T-helper 1 cell treated with Interleukin-12 subunit alpha and Interleukin-12 subunit beta and Interleukin-4 antibody, amounts not matched to agents 30 ng/mL and 1 ng/mL, for 36 hours (primary cell): ENCODE measurements around the gene SPINK8. TPM values are rescaled to one million over a fixed set of nuclear protein-coding genes. Genes with fewer than 3 reads are reported as not detected.
"Not testable (repeated sequence)": the region's sequence is repeated elsewhere in the genome, so short reads cannot be mapped to it uniquely, and the experiment has no call there.

Experiments used
- intact Hi-C: fragments of 100-400 bp; cut with micrococcal nuclease; formaldehyde crosslinking; loops from one replicate; pipeline ENCODE4 v1.15.1; 2024
- total RNA-seq: library from RNA; stranded (reverse); gene quantifications from 2 replicates; pipeline ENCODE4 v1.2.3, GENCODE V29; 2022

SPINK8 gene
- not detected in 2 replicates for total RNA-seq

DNA sequence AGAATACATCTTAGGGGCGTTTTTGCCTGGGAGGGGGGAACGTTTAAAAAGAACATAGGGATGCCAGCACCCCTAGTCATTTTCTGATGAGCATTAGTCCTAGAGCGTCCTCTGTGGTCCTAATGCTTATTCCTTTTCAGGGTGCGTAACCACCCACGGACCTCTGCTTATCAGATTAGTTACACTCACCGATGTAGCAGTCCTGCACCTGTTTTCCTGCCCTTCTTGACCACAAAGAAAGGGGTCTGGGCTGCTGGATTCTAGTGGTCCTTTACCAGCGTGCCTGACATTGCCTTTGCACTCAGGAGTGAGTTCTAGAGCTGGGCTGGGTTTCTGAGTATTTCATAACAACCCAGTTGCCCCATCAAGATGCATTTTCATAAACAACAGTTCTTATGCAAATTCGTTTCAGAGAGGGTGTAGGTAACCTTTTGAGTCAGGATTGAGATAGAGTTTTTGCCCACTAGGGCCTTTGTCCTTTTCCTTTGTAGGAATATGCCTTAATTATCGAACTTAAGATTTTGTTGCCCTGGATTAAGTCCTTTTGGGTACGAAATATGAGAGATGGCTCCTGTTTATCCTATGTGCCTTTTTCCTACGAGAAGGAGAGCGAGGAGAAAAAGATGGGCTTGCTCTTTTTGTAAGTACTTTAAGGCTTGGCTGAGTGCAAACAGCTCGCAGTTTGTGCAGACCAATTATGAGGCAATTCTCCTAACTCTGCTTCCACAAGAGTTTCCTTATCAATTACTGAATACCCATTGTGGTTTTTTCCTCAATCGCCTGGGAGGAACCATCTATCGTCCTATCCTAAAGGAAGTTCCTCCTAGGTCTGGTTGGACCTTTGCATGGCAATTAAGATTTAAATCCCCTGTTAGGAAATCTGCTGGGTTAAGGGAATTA lies at the start of gene SPINK8:
Gene SPINK8 (minus strand): TSS at position 316 of the 900 bp plus-strand sequence. CDS start 5,320 bp downstream, outside the sequence.
- intact Hi-C loops: not testable (repeated sequence)

- intact Hi-C loops: no loop called here
Measured at GRCh38 chr3:48372862-48373435, 39.5 kb upstream of the SPINK8 start.

GRCh38 chr3:48372377-48372770 lies 38.9 kb upstream of the SPINK8 start:
- intact Hi-C loops: no loop called here

DNA sequence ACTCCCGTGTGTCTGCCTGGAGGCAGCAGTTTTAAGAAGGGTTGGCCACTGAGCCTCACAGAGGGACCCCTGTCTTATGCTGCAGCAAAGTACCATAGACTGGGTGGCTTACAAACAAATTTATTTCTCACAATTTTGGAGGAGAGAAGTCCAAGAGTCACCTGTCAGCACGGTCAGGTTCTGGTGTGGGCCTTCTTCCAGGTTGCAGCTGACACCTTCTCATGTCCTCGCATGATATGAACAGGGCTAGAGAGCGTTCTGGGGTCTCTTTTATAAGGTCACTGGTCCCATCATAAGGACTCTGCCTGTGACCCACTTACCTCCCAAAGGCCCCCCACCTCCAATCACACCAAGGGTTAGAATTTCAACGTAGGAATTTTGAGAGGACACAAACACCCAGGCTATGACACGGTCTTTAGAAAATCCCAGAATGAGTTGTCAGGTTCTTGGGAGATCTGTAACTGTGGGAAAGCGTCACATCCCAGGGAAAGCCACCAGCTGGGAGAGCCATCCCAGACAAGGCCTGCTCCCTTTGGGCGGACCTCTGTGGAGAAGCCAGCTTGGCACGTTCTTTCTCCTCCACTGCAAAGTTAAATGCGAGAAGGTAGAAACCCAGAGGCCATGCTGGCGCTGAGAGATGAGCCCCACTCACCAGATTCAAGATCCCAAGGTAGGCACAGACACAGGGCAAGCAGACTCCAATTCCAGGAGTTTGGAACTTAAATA lies 38.4 kb upstream of the SPINK8 start, which contains the start of gene FBXW12:
Gene FBXW12 (plus strand): TSS at position 569 of the 726 bp plus-strand sequence. CDS start 549 bp downstream, outside the sequence.
- intact Hi-C loops: no loop called here

- intact Hi-C loops: no loop called here
Measured at GRCh38 chr3:48370333-48370713, 36.9 kb upstream of the SPINK8 start.

DNA sequence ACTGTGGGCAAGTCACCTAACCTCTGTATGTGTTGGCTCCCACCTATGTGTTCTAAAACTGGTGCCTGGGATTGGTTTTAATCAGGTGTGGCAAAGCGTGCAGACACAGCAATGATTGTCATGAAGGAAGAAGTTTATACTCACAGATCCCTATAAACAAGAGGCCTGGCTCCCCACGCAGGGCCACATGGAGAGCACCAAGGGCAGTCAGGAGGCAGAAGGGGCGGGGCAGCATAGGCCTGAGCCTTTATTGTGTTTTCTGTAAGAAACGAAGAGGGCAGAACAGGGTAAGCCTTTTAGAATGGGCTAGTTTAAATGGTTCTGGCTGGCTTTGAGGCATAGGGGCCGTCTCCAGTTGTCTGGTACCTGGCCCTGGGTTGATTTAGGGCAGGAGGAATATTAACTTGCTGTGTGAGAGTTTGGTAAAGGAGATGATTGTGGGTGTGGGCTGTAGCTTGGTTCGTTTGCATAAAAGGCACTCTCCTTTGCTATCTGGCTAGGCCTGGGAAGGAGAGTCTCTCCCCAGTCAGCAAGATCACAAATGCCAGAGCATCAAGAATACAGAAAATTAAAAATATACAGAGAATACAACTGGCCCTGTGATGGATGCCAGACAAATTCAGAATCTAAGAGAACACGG lies 36.4 kb upstream of the SPINK8 start:
- intact Hi-C loops: no loop called here

GRCh38 chr3:48367201-48367600 lies 33.7 kb upstream of the SPINK8 start:
- intact Hi-C loops: no loop called here

DNA sequence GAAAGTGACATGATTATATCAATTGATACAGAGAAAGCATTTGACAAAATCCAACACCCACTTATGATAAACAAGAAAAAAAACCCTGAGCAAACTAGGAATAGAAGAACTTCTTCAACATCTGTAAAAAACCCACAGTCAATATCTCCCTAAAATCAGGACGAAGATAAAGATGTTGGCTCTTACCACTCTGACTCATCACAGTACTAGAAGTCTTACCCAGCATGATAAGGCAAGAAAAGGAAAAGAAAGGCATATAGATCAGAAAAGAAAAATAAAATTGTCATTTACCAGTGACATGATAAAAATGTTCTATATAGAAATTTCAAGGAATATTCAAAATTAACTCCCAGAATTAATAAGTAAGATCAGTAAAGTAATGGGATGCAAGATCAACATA lies 31.4 kb upstream of the SPINK8 start:
- intact Hi-C loops: no loop called here

DNA sequence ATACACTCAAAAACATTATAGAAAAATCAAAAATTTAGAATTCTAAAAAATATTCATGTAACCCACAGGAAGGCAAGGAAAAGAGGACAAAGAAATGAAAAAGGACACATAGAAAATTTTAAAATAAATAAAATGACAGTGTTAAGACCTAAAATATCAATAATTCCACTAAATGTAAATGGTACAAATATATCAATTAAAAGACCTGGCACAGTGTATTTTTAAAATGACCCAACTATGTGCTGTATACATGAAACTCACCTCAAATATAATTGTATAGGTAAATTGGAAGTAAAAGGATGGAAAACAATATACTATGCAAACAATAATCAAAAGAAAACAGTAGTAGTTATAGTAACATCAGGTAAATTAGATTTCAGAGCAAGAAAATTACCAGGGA lies 28.5 kb upstream of the SPINK8 start:
- intact Hi-C loops: no loop called here

DNA sequence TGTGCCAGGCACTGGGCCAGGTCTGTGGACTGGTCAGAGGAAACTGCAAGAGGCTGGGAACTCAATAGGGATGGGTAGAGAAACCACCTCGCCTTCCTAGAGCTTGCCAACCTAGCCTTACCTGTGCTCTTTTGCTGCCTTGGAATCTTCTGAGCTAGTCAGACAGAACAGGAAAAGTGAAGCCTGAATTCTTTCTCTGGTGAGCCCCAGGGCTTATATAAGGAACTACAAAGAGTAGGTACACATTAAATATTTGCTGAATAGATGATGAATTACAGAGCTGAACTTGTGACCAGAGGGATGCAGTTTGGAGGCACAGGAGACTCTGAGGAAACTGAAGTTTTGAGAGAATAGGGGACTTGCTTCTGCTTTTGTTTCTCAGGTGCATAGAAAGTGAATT lies 23.0 kb upstream of the SPINK8 start:
- intact Hi-C loops: no loop called here

GRCh38 chr3:48353987-48354386 lies 20.5 kb upstream of the SPINK8 start:
- intact Hi-C loops: no loop called here

GRCh38 chr3:48352546-48352945 lies 19.1 kb upstream of the SPINK8 start:
- intact Hi-C loops: no loop called here

GRCh38 chr3:48347500-48347899 lies 14.0 kb upstream of the SPINK8 start:
- intact Hi-C loops: no loop called here

DNA sequence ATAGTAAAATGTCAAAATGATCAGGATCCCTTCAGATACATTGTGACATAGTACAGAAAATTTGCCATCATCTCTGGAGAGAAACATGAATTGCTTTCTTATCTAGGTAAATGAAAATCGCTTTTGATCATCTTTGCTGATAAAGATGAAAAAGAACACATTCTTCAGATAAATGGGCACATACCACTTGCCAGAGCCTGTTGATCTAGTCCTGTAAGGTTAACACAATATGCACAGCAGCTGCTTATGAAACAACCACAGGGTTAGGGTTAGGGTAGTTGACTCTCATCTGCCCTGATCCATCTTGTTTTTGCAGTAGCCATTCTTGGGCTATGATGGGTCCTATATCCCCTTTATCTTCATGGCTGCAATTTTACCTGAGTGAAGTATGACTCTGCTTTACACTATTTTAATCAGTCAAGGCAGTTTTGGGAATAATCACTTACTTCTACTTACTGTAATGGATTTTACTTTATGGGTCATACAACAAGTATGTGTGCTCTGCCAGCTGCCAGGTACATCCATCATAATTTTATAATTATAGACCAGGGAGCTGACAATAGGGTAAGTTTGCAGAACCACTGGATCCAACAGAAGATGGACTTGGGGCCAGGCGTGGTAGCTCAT lies 12.6 kb upstream of the SPINK8 start:
- intact Hi-C loops: no loop called here

DNA sequence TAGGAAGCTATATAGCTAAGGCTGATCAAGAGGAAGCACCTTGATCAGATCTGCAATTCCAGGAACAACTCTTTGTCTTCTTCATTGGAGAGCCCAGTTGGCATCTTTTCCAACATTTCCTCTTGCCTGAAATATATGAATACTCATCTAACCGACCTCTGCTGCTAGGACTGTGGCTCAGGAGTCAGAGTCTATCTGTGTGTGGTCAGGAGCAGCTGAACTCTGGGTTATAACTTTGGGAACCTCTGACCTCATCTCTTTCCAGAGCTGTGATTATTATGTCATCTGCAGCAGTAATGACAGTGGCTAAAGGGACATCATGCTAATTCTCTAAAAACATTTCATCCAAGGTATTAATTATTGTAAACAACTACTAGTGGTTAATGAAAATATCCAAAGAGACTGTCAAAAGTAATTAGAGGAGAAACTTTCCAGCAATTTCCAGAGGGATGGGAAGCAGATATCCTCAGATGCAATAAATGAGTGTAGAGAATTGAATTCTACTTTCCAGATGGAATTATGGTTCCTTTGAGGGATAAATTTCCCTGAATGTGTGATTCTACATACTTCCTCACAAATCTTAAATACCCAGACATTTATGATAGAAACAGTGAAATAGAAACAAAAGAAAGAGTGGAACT lies 11.5 kb upstream of the SPINK8 start:
- intact Hi-C loops: no loop called here

DNA sequence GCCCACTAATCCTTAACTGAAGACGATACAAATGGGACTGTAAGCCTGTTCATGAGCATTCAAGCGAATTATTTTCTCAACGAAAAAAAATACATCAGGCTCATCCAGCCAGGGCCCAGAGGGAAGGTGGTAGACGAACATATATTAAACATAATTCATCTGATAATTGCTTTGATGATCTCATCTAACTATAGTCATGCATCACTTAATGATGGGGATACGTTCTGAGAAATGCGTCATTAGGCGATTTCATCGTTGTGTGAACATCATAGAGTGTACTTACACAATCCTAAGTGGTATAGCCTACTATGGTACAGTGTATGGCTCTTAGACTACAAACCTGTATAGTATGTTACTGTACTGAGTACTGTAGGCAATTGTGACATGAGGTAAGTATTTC lies 10.0 kb upstream of the SPINK8 start:
- intact Hi-C loops: no loop called here

DNA sequence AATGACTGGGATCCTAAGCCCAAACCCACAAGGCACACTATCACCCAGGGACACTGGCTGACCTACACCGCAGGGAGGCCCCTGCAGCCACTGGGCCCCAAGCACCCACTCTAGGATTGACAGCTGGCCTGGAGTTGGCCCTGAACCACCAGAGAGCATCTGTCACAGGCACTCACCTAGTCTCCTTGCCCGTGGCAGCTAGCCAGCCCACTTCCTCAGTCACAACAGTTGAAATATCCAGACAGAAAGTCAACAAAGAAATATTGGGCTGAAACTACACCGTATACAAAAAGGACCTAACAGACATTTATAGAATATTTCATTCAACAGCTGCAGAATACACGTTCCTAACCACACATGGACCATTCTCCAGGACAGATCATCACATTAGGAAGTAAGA lies 5.2 kb upstream of the SPINK8 start:
- intact Hi-C loops: no loop called here

DNA sequence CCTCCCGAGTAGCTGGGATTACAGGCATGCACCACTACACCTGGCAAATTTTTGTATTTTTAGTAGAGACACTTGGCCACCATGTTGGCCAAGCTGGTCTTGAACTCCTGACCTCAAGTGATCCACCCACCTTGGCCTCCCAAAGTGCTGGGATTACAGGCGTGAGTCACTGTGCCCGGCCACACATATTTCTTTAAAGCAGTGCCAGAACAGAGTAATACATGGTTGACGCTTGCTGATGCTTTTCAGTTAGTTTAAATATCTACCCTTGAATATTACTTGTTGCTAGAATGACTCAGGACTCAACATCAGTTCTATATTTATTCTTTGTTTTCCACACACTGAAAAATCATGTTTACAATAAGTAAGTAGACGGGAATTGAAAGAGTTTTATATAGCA lies 4.1 kb upstream of the SPINK8 start:
- intact Hi-C loops: not testable (repeated sequence)

- intact Hi-C loops: not testable (repeated sequence)
Measured at GRCh38 chr3:48335286-48335685, 1.8 kb upstream of the SPINK8 start.

DNA sequence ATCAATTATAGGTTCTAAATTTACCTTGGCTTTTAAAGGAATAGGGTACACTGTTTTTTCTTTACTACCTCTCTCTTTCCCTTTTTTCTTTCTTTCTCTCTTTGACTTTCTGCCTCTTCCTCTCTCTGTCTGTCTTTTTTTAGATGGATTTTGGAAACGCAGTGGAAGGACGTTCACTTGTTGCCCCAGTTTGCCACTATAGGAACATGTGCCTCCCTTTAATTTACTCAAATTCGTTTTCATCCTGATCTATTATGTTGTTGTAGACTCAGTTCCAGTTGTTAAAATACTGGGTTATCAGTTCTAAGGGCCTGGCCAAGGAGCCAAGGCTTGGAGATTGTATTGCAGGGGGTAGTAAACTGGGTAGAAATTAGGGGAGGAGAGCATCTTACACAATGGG lies 1.1 kb upstream of the SPINK8 start:
- intact Hi-C loops: no loop called here
